HCT116 (cell line): ENCODE data around the gene SIPA1L3. TPM values are rescaled to one million over a fixed set of nuclear protein-coding genes. Genes with fewer than 3 reads are reported as not detected.

Experiments used
- ATAC-seq: fragments of 200-7000 bp; cut with Tn5 transposase; 2 replicates; pipeline ENCODE4 v1.9.1; 2020; ENCODE audit warnings: mild to moderate bottlenecking, moderate library complexity
- BruUV-seq: library from RNA; stranded (reverse); fragments of 400-500 nt; replicated peaks from 2 replicates; lab custom pipeline; 2021; lab: Mats Ljungman, UMichigan
- CTCF ChIA-PET: fragments of 300-600 bp; sonication (Branson Sonifier 250); formaldehyde crosslinking; loops from one replicate; lab custom pipeline; 2021; ENCODE audit warnings: antibody characterized with exemption; lab: Charles Lee
- POLR2A ChIA-PET: fragments of 300-600, 350-600 bp; sonication (Branson Sonifier 250); formaldehyde crosslinking; loops from one replicate; lab custom pipeline; 2021; ENCODE audit warnings: antibody characterized with exemption; lab: Charles Lee
- RAD21 ChIA-PET, 2 experiments: fragments of 300-600 bp; sonication (Branson Sonifier 250); formaldehyde crosslinking; loops; one replicate each; lab custom pipeline; 2023; ENCODE audit warnings: low total read pairs in 2 of 2; ENCODE audit not compliant: uncharacterized antibody in 2 of 2, unreplicated experiment in 2 of 2, low non-redundant PET in 1 of 2; lab: Charles Lee
- DNase-seq: peaks from one replicate; pipeline ENCODE4 v3.0.0-alpha.2; 2010; ENCODE audit warnings: low read depth, low spot score
- H2AFZ ChIP-seq: fragments of 200-600 bp; shearing (Covaris generic), sonication (generic); 2 replicates; pipeline ENCODE4 v1.6.1; 2017; ENCODE audit warnings: low read depth, mixed run types, mixed read lengths, antibody characterized with exemption, low read length; ENCODE audit not compliant: poor library complexity, severe bottlenecking
- H3K27ac ChIP-seq: 2 replicates; pipeline ENCODE4 v1.5.1; 2012; ENCODE audit warnings: low read depth, low read length
- H3K27me3 ChIP-seq: fragments of 200-600 bp; sonication (generic); 2 replicates; pipeline ENCODE4 v1.6.1; 2016; ENCODE audit warnings: mixed run types, low read length, mixed read lengths; ENCODE audit not compliant: insufficient read depth
- H3K36me3 ChIP-seq, 2 experiments: fragments of 200-500 bp in 1 of 2; fragments of 200-600 bp in 1 of 2; sonication (Bioruptor generic) in 1 of 2; sonication (generic) in 1 of 2; 2 replicates each; pipeline versions ENCODE4 v1.5.1 to v1.6.1; 2014 to 2016; ENCODE audit warnings: low read length in 2 of 2, inconsistent platforms in 1 of 2, mixed read lengths in 1 of 2, mixed run types in 1 of 2; ENCODE audit not compliant: insufficient read depth in 2 of 2, control insufficient read depth in 1 of 2
- H3K4me1 ChIP-seq, 2 experiments: fragments of 200-600 bp in 1 of 2; sonication (generic) in 1 of 2; 2 replicates each; pipeline versions ENCODE4 v1.5.1 to v1.6.1; 2012 to 2017; ENCODE audit warnings: low read length in 2 of 2, inconsistent platforms in 1 of 2, mild to moderate bottlenecking in 1 of 2, mixed read lengths in 1 of 2, mixed run types in 1 of 2, moderate library complexity in 1 of 2; ENCODE audit not compliant: insufficient read depth in 2 of 2, control insufficient read depth in 1 of 2
- H3K4me2 ChIP-seq: fragments of 200-600 bp; sonication (generic); 2 replicates; pipeline ENCODE4 v1.6.1; 2017; ENCODE audit warnings: mixed run types, low read length, mixed read lengths
- H3K4me3 ChIP-seq, 2 experiments: fragments of 200-600 bp in 1 of 2; sonication (generic) in 1 of 2; replicated peaks in 1 of 2; 2 replicates each; pipeline ENCODE4 v1.5.1; 2011 to 2016; ENCODE audit warnings: low read length in 2 of 2, control low read depth in 1 of 2, low read depth in 1 of 2, mild to moderate bottlenecking in 1 of 2, mixed read lengths in 1 of 2, mixed run types in 1 of 2
- H3K79me2 ChIP-seq: fragments of 200-600 bp; sonication (generic); 2 replicates; pipeline ENCODE4 v1.6.1; 2017; ENCODE audit warnings: mild to moderate bottlenecking, mixed run types, low read length, moderate library complexity, mixed read lengths; ENCODE audit not compliant: insufficient read depth
- H3K9ac ChIP-seq: fragments of 200-600 bp; sonication (generic); 2 replicates; pipeline ENCODE4 v1.6.1; 2016; ENCODE audit warnings: low read length, mixed read lengths
- H3K9me2 ChIP-seq: fragments of 200-600 bp; sonication (generic), shearing (Covaris generic); 2 replicates; pipeline ENCODE4 v1.6.1; 2017; ENCODE audit warnings: mixed run types, mild to moderate bottlenecking, moderate library complexity; ENCODE audit not compliant: insufficient read depth
- H3K9me3 ChIP-seq, 2 experiments: fragments of 200-500 bp in 1 of 2; fragments of 200-600 bp in 1 of 2; sonication (Bioruptor generic) in 1 of 2; sonication (generic) in 1 of 2; 2 replicates each; pipeline ENCODE4 v1.6.1; 2014 to 2017; ENCODE audit warnings: low read length in 2 of 2, mixed read lengths in 2 of 2, inconsistent platforms in 1 of 2, low read depth in 1 of 2, mild to moderate bottlenecking in 1 of 2, mixed run types in 1 of 2, moderate library complexity in 1 of 2; ENCODE audit not compliant: control insufficient read depth in 1 of 2, insufficient read depth in 1 of 2
- H4K20me1 ChIP-seq: fragments of 200-600 bp; sonication (generic), shearing (Covaris generic); 2 replicates; pipeline ENCODE4 v1.6.1; 2017; ENCODE audit warnings: mixed run types, mild to moderate bottlenecking, moderate library complexity; ENCODE audit not compliant: insufficient read depth
- CBX3 ChIP-seq: IDR thresholded peaks from 2 replicates; pipeline ENCODE4 v1.6.1; 2012; ENCODE audit warnings: low read depth
- CEBPB ChIP-seq: IDR thresholded peaks from 2 replicates; pipeline ENCODE4 v1.6.1; 2012; ENCODE audit warnings: low read depth
- EGR1 ChIP-seq: IDR thresholded peaks from 2 replicates; pipeline ENCODE4 v1.6.1; 2012; ENCODE audit warnings: low read depth
- ELF1 ChIP-seq: IDR thresholded peaks from 2 replicates; pipeline ENCODE4 v1.6.1; 2012; ENCODE audit warnings: low read depth, borderline replicate concordance
- JUND ChIP-seq: IDR thresholded peaks from 2 replicates; pipeline ENCODE4 v1.6.1; 2012
- POLR2AphosphoS5 ChIP-seq: IDR thresholded peaks from 2 replicates; pipeline ENCODE4 v1.6.1; 2011; ENCODE audit warnings: mild to moderate bottlenecking, low read depth, low read length, moderate library complexity
- RAD21 ChIP-seq: IDR thresholded peaks from 2 replicates; pipeline ENCODE4 v1.6.1; 2012; ENCODE audit warnings: low read depth, mild to moderate bottlenecking
- SIN3A ChIP-seq: IDR thresholded peaks from 2 replicates; pipeline ENCODE4 v1.6.1; 2012; ENCODE audit warnings: low read depth
- SP1 ChIP-seq: IDR thresholded peaks from 2 replicates; pipeline ENCODE4 v1.6.1; 2012; ENCODE audit warnings: low read depth
- TCF7L2 ChIP-seq: IDR thresholded peaks from 2 replicates; pipeline ENCODE4 v1.7.0; 2011; ENCODE audit warnings: borderline replicate concordance, inconsistent platforms; ENCODE audit not compliant: insufficient read depth, insufficient read length; ENCODE audit errors: extremely low read depth
- ZFX ChIP-seq: fragments of 450-650 bp; IDR thresholded peaks from 2 replicates; pipeline ENCODE4 v1.6.1; 2017
- ZNF274 ChIP-seq: fragments of 200-500 bp; sonication (Bioruptor generic); IDR thresholded peaks from 2 replicates; pipeline ENCODE4 v1.6.1; 2014; ENCODE audit warnings: mild to moderate bottlenecking, low read depth, low read length, inconsistent platforms
- intact Hi-C: fragments of 100-400 bp; cut with micrococcal nuclease; formaldehyde crosslinking; loops from 2 replicates; pipeline ENCODE4 v1.10.0; 2022
- total RNA-seq: library from RNA; stranded (reverse); gene quantifications from one replicate; pipeline ENCODE4 v1.2.1, GENCODE V29; 2021; ENCODE audit not compliant: unreplicated experiment
- TF ChIP-seq, protein P1 (sequence below): IDR thresholded peaks from 2 replicates; pipeline ENCODE4 v1.6.1; 2012
- TF ChIP-seq, protein P2 (sequence below): IDR thresholded peaks from 2 replicates; pipeline ENCODE4 v1.6.1; 2012

SIPA1L3 gene
- total RNA-seq, 1 experiment from 2014 or later: 41.8 TPM

DNA sequence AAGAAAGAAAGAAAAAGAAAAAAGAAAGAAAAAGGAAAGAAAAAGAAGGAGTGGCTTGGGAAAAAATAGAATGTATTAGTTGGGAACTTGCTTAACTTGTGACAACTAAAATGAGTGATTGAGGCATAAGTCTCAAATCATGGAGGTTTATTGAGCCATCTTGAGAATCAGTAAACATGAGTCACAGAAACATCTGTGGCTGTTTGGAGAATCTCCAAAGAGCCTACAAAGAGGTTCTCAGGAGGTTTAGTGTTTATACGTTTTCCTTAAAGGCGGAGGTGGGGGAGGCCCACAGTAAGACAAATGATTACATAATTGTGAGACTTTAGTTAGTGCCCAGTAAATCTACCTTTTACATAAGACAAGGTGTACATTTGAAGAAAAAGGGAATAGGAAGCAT is 39.2 kb upstream of the SIPA1L3 start:
- H3K4me1 ChIP-seq: no peaks in the 10 kb centered on the region
- H3K9ac ChIP-seq: no peak overlapping the region
- H3K79me2 ChIP-seq: no peaks in the 10 kb centered on the region
- no peaks in the 10 kb centered on the region for H3K9me2 ChIP-seq
- no TSS peak for BruUV-seq
- DNase-seq: no peak
- TF ChIP-seq POLR2AphosphoS5: no peak
- TF ChIP-seq ELF1: no peak
- TF ChIP-seq SIN3A: no peak
- TF ChIP-seq JUND: no peak
- TF ChIP-seq RAD21: no peak
- TF ChIP-seq CEBPB: no peak
- no peak for TF ChIP-seq SP1
- POLR2A ChIA-PET: no interaction called here
- no peaks in the 10 kb centered on the region for H4K20me1 ChIP-seq
- H3K4me3 ChIP-seq: no peak overlapping the region
- intact Hi-C loops: no loop called here
- H2AFZ ChIP-seq: no peak overlapping the region
- no peak overlapping the region for H3K4me2 ChIP-seq
- RAD21 ChIA-PET: no interaction called here
- ATAC-seq: no peak
- H3K36me3 ChIP-seq: no peaks in the 10 kb centered on the region
- H3K27ac ChIP-seq: no peak overlapping the region
- CTCF ChIA-PET: no interaction called here
- H3K9me3 ChIP-seq: no peaks in the 10 kb centered on the region
- H3K27me3 ChIP-seq: no peaks in the 10 kb centered on the region

DNA sequence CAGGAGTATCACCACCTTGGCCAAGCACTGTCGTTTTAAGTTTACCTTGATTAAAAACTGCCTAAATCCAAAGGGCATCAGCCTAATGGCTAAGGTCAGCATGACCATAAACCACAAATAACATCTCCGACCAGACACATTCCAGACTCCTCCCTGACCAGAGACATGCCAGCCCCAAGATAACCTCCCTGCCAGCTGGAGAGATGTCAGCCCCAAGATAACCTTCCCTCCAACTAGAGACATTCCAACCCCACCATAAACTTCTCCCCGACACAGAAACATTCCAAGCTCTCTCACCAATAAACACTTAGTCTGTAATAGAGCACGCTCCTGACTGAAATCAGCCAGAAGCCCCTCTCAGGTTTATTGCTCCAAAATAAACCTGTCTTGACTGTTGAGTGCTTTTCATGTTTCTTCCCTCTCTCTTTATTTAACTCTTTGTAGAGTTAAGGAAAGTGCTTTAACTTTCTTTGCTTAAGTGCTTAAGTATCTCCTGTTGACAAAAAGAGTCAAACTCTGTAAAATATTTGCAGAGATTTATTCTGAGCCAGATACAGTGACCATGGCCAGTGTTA is 37.2 kb upstream of the SIPA1L3 start:
- H2AFZ ChIP-seq: no peak overlapping the region
- ATAC-seq (no peak), DNase-seq (no peak)
- H3K27ac ChIP-seq: no peak overlapping the region
- H3K4me3 ChIP-seq: no peak overlapping the region
- H3K9me3 ChIP-seq: no peaks in the 10 kb centered on the region
- RAD21 ChIA-PET: no interaction called here
- no TSS peak for BruUV-seq
- H3K79me2 ChIP-seq: no peaks in the 10 kb centered on the region
- H3K9ac ChIP-seq: no peak overlapping the region
- no peaks in the 10 kb centered on the region for H3K36me3 ChIP-seq
- TF ChIP-seq, protein P1, sequence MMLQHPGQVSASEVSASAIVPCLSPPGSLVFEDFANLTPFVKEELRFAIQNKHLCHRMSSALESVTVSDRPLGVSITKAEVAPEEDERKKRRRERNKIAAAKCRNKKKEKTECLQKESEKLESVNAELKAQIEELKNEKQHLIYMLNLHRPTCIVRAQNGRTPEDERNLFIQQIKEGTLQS: no peak
- TF ChIP-seq ZFX: no peak
- TF ChIP-seq EGR1: no peak
- TF ChIP-seq ZNF274: no peak
- TF ChIP-seq CBX3: no peak
- TF ChIP-seq TCF7L2: no peak
- TF ChIP-seq, protein P2, sequence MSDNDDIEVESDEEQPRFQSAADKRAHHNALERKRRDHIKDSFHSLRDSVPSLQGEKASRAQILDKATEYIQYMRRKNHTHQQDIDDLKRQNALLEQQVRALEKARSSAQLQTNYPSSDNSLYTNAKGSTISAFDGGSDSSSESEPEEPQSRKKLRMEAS: no peak
- H3K9me2 ChIP-seq: no peaks in the 10 kb centered on the region
- H3K4me2 ChIP-seq: no peak overlapping the region
- no peaks in the 10 kb centered on the region for H3K27me3 ChIP-seq
- no peaks in the 10 kb centered on the region for H3K4me1 ChIP-seq
- CTCF ChIA-PET: no interaction called here
- intact Hi-C loops: no loop called here
- POLR2A ChIA-PET: no interaction called here
- H4K20me1 ChIP-seq: no peaks in the 10 kb centered on the region
